ENCODE results near the gene CARS2.

Gene CARS2

GRCh38 chr13:110689711-110690110 lies 16.2 kb downstream of the CARS2 start:
- Histone ChIP-seq H3K4me2 (no peak overlapping the region), H3K9ac (no peak overlapping the region), H3K9me3 (replicated peaks in 1 of 11) (no peaks in the 10 kb centered on the region), H3K4me3 (no peak overlapping the region), H3K27me3 (no peaks in the 10 kb centered on the region), H4K20me1 (peaks cover 0 to 36% (median 9%) of the 10 kb centered on the region in 11 experiments; a peak in 8 of 22 replicates), H3K4me1 (no peaks in the 10 kb centered on the region; a peak in 1 of 20 replicates), H3K27ac (no peak overlapping the region), H3K36me3 (peaks cover 72 to 96% (median 83%) of the 10 kb centered on the region in 11 experiments)
- TF ChIP-seq Cebpa-rat (IDR thresholded peaks at IDR 0.05), result no peak

- H3K36me3 ChIP-seq, result peaks cover 73 to 96% (median 84%) of the 10 kb centered on the region in 11 experiments
- TF ChIP-seq Cebpa-rat (IDR thresholded peaks at IDR 0.05), result no peak
These were observed 16.9 kb downstream of the CARS2 start for GRCh38 chr13:110689041-110689440.

GRCh38 chr13:110687736-110688135 lies 18.2 kb downstream of the CARS2 start:
- H3K4me1 ChIP-seq, result no peaks in the 10 kb centered on the region
- H3K9me3 ChIP-seq (replicated peaks in 1 of 11), result no peaks in the 10 kb centered on the region
- H3K36me3 ChIP-seq, result peaks cover 70 to 95% (median 85%) of the 10 kb centered on the region in 11 experiments
- TF ChIP-seq Cebpa-rat (IDR thresholded peaks at IDR 0.05), result no peak
- no peak overlapping the region for H3K4me3 ChIP-seq
- H4K20me1 ChIP-seq, result peaks cover 0 to 40% (median 12%) of the 10 kb centered on the region in 11 experiments; a peak in 10 of 22 replicates
- no peaks in the 10 kb centered on the region for H3K27me3 ChIP-seq
- H3K27ac ChIP-seq, result no peak overlapping the region
- no peak overlapping the region for H3K4me2 ChIP-seq
- no peak overlapping the region for H3K9ac ChIP-seq

More at GRCh38 chr13:110689041-110689440, 16.9 kb downstream of the CARS2 start:
- Histone ChIP-seq H3K4me3 (no peak overlapping the region), H3K4me2 (no peak overlapping the region), H3K4me1 (no peaks in the 10 kb centered on the region; a peak in 1 of 20 replicates), H3K27ac (no peak overlapping the region), H3K9ac (no peak overlapping the region), H3K27me3 (no peaks in the 10 kb centered on the region), H3K9me3 (replicated peaks in 1 of 11) (no peaks in the 10 kb centered on the region), H4K20me1 (peaks cover 0 to 36% (median 9%) of the 10 kb centered on the region in 11 experiments; a peak in 8 of 22 replicates)

- no peak for TF ChIP-seq Cebpa-rat (IDR thresholded peaks at IDR 0.05)
- Histone ChIP-seq H3K4me1 (peaks cover 0 to 7% (median 6%) of the 10 kb centered on the region in 10 experiments; a peak in 12 of 20 replicates), H3K27me3 (no peaks in the 10 kb centered on the region), H4K20me1 (peaks cover 0 to 38% (median 12%) of the 10 kb centered on the region in 11 experiments; a peak in 11 of 22 replicates), H3K36me3 (peaks cover 83 to 98% (median 87%) of the 10 kb centered on the region in 11 experiments), H3K9ac (no peak overlapping the region; a peak in 1 of 22 replicates), H3K4me3 (no peak overlapping the region), H3K27ac (no peak overlapping the region), H3K4me2 (no peak overlapping the region), H3K9me3 (replicated peaks in 1 of 11) (no peaks in the 10 kb centered on the region)
These were observed 20.5 kb downstream of the CARS2 start for GRCh38 chr13:110685305-110686020.

- H3K36me3 ChIP-seq, result peaks cover 76 to 98% (median 84%) of the 10 kb centered on the region in 11 experiments
- no peak overlapping the region for H3K9ac ChIP-seq
These were observed 21.4 kb downstream of the CARS2 start for GRCh38 chr13:110684388-110685056.

GRCh38 chr13:110683921-110684320 lies 22.0 kb downstream of the CARS2 start:
- H3K36me3 ChIP-seq, result peaks cover 74 to 97% (median 81%) of the 10 kb centered on the region in 11 experiments
- no peak for TF ChIP-seq Cebpa-rat (IDR thresholded peaks at IDR 0.05)
- no peak overlapping the region for H3K9ac ChIP-seq
- no peak overlapping the region for H3K4me3 ChIP-seq
- H4K20me1 ChIP-seq, result peaks cover 0 to 41% (median 12%) of the 10 kb centered on the region in 11 experiments; a peak in 12 of 22 replicates
- no peaks in the 10 kb centered on the region for H3K9me3 ChIP-seq (replicated peaks in 1 of 11)
- H3K4me1 ChIP-seq, result peaks cover 0 to 15% (median 9%) of the 10 kb centered on the region in 10 experiments; a peak in 12 of 20 replicates
- H3K4me2 ChIP-seq, result no peak overlapping the region
- no peak overlapping the region for H3K27ac ChIP-seq
- no peaks in the 10 kb centered on the region for H3K27me3 ChIP-seq

More at GRCh38 chr13:110684388-110685056, 21.4 kb downstream of the CARS2 start:
- Histone ChIP-seq H3K27ac (no peak overlapping the region), H3K4me3 (no peak overlapping the region), H4K20me1 (peaks cover 0 to 43% (median 12%) of the 10 kb centered on the region in 11 experiments; a peak in 11 of 22 replicates), H3K27me3 (no peaks in the 10 kb centered on the region), H3K4me1 (peaks cover 0 to 15% (median 9%) of the 10 kb centered on the region in 10 experiments; a peak in 12 of 20 replicates), H3K9me3 (replicated peaks in 1 of 11) (no peaks in the 10 kb centered on the region), H3K4me2 (no peak overlapping the region)
- TF ChIP-seq Cebpa-rat (IDR thresholded peaks at IDR 0.05), result no peak

GRCh38 chr13:110683203-110683883 lies 22.6 kb downstream of the CARS2 start:
- no peaks in the 10 kb centered on the region for H3K27me3 ChIP-seq
- H3K4me2 ChIP-seq, result no peak overlapping the region
- no peak overlapping the region for H3K4me3 ChIP-seq
- no peak overlapping the region for H3K9ac ChIP-seq
- no peaks in the 10 kb centered on the region for H3K9me3 ChIP-seq (replicated peaks in 1 of 11)
- H3K4me1 ChIP-seq, result peaks cover 0 to 19% (median 12%) of the 10 kb centered on the region in 10 experiments; a peak in 14 of 20 replicates
- peaks cover 73 to 97% (median 83%) of the 10 kb centered on the region in 11 experiments for H3K36me3 ChIP-seq
- H3K27ac ChIP-seq, result no peak overlapping the region
- peaks cover 0 to 42% (median 13%) of the 10 kb centered on the region in 11 experiments; a peak in 14 of 22 replicates for H4K20me1 ChIP-seq
- TF ChIP-seq Cebpa-rat (IDR thresholded peaks at IDR 0.05), result no peak

- TF ChIP-seq Cebpa-rat (IDR thresholded peaks at IDR 0.05), result no peak
- H3K9me3 ChIP-seq (replicated peaks in 1 of 11), result no peaks in the 10 kb centered on the region
- no peaks in the 10 kb centered on the region for H3K27me3 ChIP-seq
- H3K27ac ChIP-seq, result no peak overlapping the region
- no peak overlapping the region for H3K4me2 ChIP-seq
- peaks cover 6 to 25% (median 15%) of the 10 kb centered on the region in 10 experiments for H3K4me1 ChIP-seq
- peaks cover 0 to 42% (median 19%) of the 10 kb centered on the region in 11 experiments; a peak in 14 of 22 replicates for H4K20me1 ChIP-seq
- peaks cover 73 to 96% (median 80%) of the 10 kb centered on the region in 11 experiments for H3K36me3 ChIP-seq
- H3K4me3 ChIP-seq, result no peak overlapping the region
- H3K9ac ChIP-seq, result no peak overlapping the region; a peak in 1 of 22 replicates
These were observed 23.2 kb downstream of the CARS2 start for GRCh38 chr13:110682746-110683145.
